NOMO-1 (cell line): ENCODE results near the gene CNGB1.
"Not testable (repeated sequence)": the region's sequence is repeated elsewhere in the genome, so short reads cannot be mapped to it uniquely, and the experiment has no call there.

Experiments
- DNase-seq, 2 experiments: peaks; one replicate each; lab custom pipeline; 2025; ENCODE audit not compliant: unreplicated experiment in 2 of 2; lab: John Stamatoyannopoulos, UW

Gene CNGB1

GRCh38 chr16:57938484-57938883 lies 32.4 kb downstream of the CNGB1 start:
- DNase-seq, result no peak

DNA sequence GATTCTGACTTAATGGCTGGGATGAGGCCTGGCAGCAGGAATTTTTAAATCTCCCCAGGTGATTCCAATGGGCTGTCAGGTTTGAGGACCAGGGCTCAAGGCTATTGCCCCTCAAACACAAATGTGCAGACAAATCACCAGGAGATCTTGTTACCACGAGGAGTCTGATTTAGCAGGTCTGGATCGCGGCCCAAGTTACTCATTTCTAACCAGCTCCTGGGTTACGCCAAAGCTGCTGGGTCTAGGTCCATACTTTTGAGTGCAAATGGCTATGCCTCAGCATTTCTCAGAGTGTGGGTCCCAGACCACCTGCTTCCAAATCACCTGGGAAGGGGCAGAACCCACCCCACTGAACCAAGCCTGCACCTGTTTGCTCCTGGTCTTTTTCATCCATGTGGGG lies 33.1 kb downstream of the CNGB1 start:
- no peak for DNase-seq

DNA sequence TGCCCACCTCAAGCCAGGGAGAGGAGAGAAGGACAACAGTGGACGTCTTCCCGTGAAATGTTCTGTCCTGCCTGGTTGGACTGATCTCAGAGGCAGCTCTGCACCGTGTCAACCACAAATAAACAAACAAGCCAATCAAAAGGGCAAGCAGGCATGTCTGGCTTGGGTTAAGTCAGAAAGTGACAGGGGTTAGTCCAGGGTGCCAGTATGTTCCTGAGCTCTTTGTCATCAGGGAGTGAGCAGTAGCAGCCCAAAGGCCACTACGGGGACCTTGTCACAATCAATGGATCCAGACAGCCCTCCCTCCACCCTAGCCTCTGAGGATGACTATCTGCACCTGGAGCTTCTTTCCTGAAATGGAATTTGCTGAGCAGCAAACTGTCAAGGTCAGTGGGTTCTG lies 35.0 kb downstream of the CNGB1 start:
- no peak for DNase-seq

DNA sequence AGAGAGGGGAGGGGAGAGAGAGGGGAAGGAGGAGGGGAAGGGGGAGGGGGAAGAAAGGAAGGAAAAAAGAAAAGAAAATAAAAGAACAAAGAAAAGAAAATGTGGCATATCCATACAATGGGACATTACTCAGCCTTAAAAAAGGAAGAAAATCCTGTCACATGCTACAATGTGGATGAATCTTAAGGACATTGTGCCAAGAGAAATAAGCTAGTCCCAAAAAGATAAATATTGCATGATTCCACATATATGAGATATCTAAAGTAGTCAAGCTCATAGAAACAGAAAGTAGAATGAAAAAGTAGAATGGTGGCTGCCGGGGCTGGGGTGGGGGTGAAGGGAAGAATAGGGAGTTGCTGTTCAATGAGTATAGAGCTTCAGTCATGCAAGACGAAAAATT lies 40.4 kb downstream of the CNGB1 start:
- no peak for DNase-seq

DNA sequence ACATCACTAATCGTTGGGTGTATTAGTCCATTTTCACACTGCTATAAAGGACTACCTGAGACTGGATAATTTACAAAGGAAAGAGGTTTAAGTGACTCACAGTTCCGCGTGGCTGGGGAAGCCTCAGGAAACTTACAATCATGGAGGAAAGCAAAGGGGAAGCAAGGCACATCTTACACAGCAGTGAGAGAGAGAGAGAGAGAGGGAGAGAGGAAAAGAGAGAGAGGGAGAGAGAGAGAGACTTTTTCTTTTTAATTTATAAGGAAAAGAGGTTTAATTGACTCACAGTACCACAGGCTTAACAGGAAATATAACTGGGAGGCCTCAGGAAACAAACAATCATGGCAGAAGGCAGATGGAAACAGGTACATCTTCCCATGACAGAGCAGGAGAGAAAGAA lies 41.7 kb downstream of the CNGB1 start:
- no peak for DNase-seq

DNA sequence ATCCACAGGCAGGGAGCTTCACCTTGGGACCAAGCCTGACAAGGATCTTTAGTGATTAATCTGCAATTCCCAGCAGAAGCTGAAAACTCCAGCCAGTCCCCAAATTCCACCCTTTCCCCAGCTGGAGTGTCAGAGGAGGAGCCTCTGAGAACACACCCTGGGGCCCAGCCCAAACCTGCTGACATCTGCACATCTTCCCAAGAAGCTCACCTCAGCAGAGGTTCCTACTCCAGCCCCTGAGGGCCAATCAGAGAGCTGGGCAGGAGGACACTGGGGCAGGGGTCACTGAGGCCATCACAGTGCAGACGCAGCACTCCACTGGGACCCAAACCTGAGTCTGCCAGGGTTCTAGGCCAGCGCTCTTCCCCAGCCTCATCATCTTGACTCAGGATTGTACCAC lies 44.9 kb downstream of the CNGB1 start:
- DNase-seq, result no peak

DNA sequence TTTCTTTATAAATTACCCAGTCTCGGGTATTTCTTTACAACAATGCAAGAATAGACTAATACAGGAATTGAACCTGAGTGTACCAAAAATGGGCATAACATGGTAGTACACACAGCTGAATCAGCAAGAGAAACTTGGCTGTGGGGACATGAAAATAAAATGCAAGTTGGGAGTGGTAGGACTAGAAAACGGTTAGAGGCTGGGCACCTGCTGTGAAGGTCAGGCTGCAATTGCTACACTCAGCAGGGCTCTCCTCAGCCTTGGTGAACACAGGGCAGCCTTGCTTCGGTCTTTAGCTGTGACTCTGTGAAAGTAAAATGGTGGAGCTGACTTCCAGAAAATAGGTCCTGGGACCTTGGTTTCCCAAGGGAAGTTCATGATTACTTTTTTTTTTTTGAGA lies 45.6 kb downstream of the CNGB1 start:
- no peak for DNase-seq

GRCh38 chr16:57924514-57924913 lies 46.4 kb downstream of the CNGB1 start:
- no peak for DNase-seq

DNA sequence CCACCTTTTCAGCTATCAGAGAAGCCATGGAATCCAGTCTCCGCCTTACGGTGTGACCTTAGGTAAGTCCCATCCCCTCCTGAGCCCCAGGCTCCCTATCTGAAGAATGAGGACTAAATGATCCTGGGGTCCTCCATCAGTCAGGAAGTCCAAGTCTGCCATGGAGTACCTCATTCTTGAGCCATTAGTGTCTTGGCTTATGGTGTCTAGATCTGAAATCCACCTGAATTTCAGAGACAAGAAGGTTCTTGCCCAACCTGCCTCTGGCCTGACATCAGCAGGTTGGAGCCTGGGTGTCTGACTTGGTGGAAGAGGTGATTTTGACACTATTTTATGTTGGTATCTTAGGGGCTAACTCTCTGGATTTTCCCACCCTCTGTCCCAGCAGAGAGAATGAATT lies 47.1 kb downstream of the CNGB1 start:
- DNase-seq, result no peak

DNA sequence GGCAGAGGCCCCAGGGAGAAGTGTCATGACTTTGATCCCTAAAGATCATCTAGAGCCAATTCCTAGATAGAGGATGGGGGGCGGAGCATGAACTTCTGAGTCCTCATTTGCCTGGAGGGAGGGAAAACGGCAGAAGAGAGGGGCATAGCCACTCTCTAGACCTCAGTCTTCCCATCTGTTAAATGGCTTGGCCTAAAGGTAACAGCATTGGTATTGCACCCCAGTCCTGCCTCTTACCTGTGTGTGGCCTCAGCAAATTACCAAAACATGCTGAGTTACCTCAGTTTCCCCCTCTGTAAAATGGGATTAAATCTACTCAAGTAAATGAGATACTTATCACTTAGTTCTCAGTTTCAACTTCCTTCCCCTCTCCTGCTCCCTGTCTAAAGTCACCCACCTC lies 47.5 kb downstream of the CNGB1 start:
- no peak for DNase-seq

- DNase-seq, result no peak
These were observed 50.1 kb downstream of the CNGB1 start for GRCh38 chr16:57920880-57921229.

- no peak for DNase-seq
These were observed 50.6 kb downstream of the CNGB1 start for GRCh38 chr16:57920215-57920879.

DNA sequence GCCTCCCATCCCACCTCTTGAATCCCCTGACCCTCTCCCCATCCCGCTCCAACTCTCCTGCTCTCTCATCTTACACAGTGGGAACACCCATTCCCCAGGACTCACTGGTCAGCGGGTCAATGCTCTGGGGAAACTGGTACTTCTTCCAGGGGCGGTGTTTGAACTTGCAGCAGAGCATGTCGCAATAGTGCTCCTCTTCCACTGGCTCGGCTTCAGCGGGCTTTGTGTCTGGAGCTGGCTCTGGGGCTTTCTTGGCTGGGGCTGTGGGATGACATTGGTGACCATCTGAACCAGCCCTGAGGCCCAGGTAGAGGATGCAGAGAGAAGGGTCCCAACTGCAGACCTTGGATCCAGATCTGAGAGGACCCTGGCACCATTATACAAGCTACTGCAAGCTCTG lies 51.9 kb downstream of the CNGB1 start:
- no peak for DNase-seq

- no peak for DNase-seq
These were observed 52.5 kb downstream of the CNGB1 start for GRCh38 chr16:57918444-57918843.

- DNase-seq, result not testable (repeated sequence)
These were observed 53.0 kb downstream of the CNGB1 start for GRCh38 chr16:57917929-57918328.

GRCh38 chr16:57917489-57917888 lies 53.4 kb downstream of the CNGB1 start:
- not testable (repeated sequence) for DNase-seq

GRCh38 chr16:57916735-57917438 lies 54.0 kb downstream of the CNGB1 start:
- DNase-seq, result no peak

- DNase-seq, result peak; percentile 14 to 26
These were observed 55.0 kb downstream of the CNGB1 start for GRCh38 chr16:57915811-57916488.

DNA sequence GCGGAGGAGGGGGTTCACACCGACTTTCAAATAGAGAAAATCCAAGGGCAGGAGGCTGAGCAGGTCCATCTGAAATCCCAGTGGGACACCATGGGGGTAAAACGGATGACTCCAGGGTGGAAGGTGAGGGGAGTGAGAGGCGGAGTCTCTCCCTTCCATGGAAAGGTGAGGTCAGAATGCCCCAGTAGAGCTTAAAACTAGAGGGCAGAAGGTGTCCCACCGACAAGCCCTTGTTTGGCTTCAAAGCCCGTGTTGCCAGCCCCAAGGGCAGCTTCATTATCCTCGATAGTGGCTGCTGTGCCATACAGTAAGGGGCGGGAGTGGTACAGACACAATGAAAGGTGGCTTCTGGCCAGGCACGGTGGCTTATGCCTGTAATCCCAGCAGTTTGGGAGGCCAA lies 55.7 kb downstream of the CNGB1 start:
- DNase-seq, result no peak

DNA sequence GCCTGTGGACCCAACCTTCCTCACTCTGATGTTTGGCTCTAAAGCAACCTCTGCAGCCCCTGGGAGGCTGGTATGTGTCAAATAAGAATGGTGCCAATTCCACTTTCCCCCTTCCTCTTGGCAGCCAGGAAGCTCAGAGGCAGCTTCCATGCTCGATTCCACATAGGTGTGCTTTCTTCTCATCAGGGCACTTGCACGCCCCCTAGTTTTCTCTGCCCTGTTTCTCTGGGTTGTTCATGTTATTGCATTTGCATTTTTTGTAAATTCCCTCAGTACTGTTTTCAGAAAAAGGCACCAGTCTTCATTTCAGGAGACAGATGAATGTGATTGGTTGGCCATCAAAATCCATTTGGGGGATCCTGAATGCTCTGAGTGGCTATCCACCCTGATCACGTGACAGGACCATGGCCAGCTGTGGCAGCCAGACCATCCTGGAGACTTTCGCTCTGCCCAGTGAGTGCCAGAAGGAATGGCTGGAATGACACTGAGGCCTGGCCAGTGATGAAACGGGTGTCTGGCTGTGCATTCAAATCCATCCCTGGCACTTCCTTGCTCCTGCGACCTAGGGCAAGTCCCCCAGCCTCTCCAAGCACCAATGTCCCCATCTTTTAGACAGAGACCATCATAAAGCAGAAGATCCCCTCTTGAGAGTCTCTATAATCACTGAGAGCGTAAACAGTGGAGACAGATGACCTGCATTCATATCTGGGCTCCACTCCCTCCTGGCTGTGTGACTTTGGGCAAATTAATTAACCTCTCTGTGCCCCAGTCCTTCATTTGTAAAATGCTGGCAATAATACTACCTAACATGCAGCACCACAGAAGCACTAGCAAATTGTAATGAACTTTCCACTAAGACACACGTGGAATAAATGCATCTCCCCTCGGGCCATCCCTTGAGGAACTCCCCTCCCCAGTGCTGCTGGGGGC lies 56.4 kb downstream of the CNGB1 start:
- no peak for DNase-seq
